HEK293 (cell line): ENCODE data around the gene ATP8A2.

Experiments used
- CTCF ChIA-PET: fragments of 350-600 bp; formaldehyde crosslinking; extraction: SDS; loops from one replicate; lab custom pipeline; 2021; ENCODE audit warnings: antibody characterized with exemption; lab: Yijun Ruan, JAX
- POLR2A ChIA-PET: fragments of 300-600 bp; formaldehyde crosslinking; extraction: SDS; loops from one replicate; lab custom pipeline; 2020; ENCODE audit warnings: antibody characterized with exemption, inconsistent platforms; lab: Yijun Ruan, JAX
- H3K27ac ChIP-seq: fragments of 200-500 bp; sonication (Bioruptor generic); 2 replicates; pipeline ENCODE4 v1.5.1; 2014; ENCODE audit warnings: low read depth, low read length, control low read depth, inconsistent platforms; ENCODE audit errors: extremely low read depth
- H3K36me3 ChIP-seq, 2 experiments: fragments of 200-500 bp in 1 of 2; sonication (Bioruptor generic) in 1 of 2; 1 replicate in 1 of 2; 2 replicates in 1 of 2; pipeline ENCODE4 v1.5.1; 2014 to 2017; ENCODE audit warnings: inconsistent platforms in 2 of 2, low read length in 2 of 2; ENCODE audit not compliant: control insufficient read depth in 2 of 2, insufficient read depth in 1 of 2
- H3K4me1 ChIP-seq: fragments of 200-500 bp; sonication (Bioruptor generic); 2 replicates; pipeline ENCODE4 v1.5.1; 2014; ENCODE audit warnings: mild to moderate bottlenecking, low read length, inconsistent platforms; ENCODE audit not compliant: control insufficient read depth, insufficient read depth
- H3K4me3 ChIP-seq: 2 replicates; pipeline ENCODE4 v1.5.1; 2011; ENCODE audit warnings: low read depth, mild to moderate bottlenecking, control low read depth, low read length, moderate library complexity
- H3K9me3 ChIP-seq: fragments of 200-500 bp; sonication (Bioruptor generic); 2 replicates; pipeline ENCODE4 v1.5.1; 2014; ENCODE audit warnings: low read depth, low read length, inconsistent platforms; ENCODE audit not compliant: control insufficient read depth, insufficient read depth
- KLF16 ChIP-seq: fragments of 450-650 bp; formaldehyde crosslinking; IDR thresholded peaks from 2 replicates; pipeline ENCODE4 v1.5.1; 2017; ENCODE audit warnings: missing biosample characterization, missing genetic modification characterization
- MEIS1 ChIP-seq: sonication (generic); formaldehyde crosslinking; IDR thresholded peaks from 2 replicates; pipeline ENCODE4 v1.8.1; 2022; ENCODE audit warnings: missing genetic modification reagents, mild to moderate bottlenecking, borderline replicate concordance
- ZBTB21 ChIP-seq: fragments of 450-650 bp; formaldehyde crosslinking; IDR thresholded peaks from 2 replicates; pipeline ENCODE4 v1.5.1; 2017; ENCODE audit warnings: missing biosample characterization, missing genetic modification characterization
- ZBTB49 ChIP-seq: fragments of 450-650 bp; formaldehyde crosslinking; IDR thresholded peaks from 2 replicates; pipeline ENCODE4 v1.5.1; 2016; ENCODE audit warnings: missing biosample characterization, missing genetic modification characterization, low read depth
- ZBTB6 ChIP-seq: fragments of 450-650 bp; formaldehyde crosslinking; IDR thresholded peaks from 2 replicates; pipeline ENCODE4 v1.5.1; 2017; ENCODE audit warnings: missing biosample characterization, missing genetic modification characterization
- ZBTB8A ChIP-seq: fragments of 450-650 bp; formaldehyde crosslinking; IDR thresholded peaks from 2 replicates; pipeline ENCODE4 v1.5.1; 2016; ENCODE audit warnings: missing biosample characterization, missing genetic modification characterization
- ZNF138 ChIP-seq: fragments of 450-650 bp; formaldehyde crosslinking; IDR thresholded peaks from 2 replicates; pipeline ENCODE4 v1.5.1; 2016; ENCODE audit warnings: missing biosample characterization, missing genetic modification characterization, borderline replicate concordance
- ZNF311 ChIP-seq: fragments of 450-650 bp; formaldehyde crosslinking; IDR thresholded peaks from 2 replicates; pipeline ENCODE4 v1.5.1; 2017; ENCODE audit warnings: missing biosample characterization, missing genetic modification characterization, borderline replicate concordance
- ZNF366 ChIP-seq: fragments of 450-650 bp; formaldehyde crosslinking; conservative IDR thresholded peaks from 2 replicates; pipeline ENCODE4 v1.5.1; 2016; ENCODE audit warnings: missing biosample characterization, missing genetic modification characterization
- ZNF501 ChIP-seq: fragments of 450-650 bp; formaldehyde crosslinking; IDR thresholded peaks from 2 replicates; pipeline ENCODE4 v1.5.1; 2016; ENCODE audit warnings: missing biosample characterization, missing genetic modification characterization
- ZNF513 ChIP-seq: fragments of 450-650 bp; IDR thresholded peaks from 2 replicates; pipeline ENCODE4 v1.5.1; 2018; ENCODE audit warnings: missing biosample characterization, missing genetic modification characterization
- ZNF664 ChIP-seq: fragments of 450-650 bp; formaldehyde crosslinking; IDR thresholded peaks from 2 replicates; pipeline ENCODE4 v1.5.1; 2016; ENCODE audit warnings: missing biosample characterization, missing genetic modification characterization
- ZNF670 ChIP-seq: fragments of 450-650 bp; formaldehyde crosslinking; IDR thresholded peaks from 2 replicates; pipeline ENCODE4 v1.5.1; 2016; ENCODE audit warnings: missing biosample characterization, missing genetic modification characterization, low read depth
- ZNF677 ChIP-seq: fragments of 450-650 bp; IDR thresholded peaks from 2 replicates; pipeline ENCODE4 v1.5.0; 2018; ENCODE audit warnings: missing biosample characterization, mild to moderate bottlenecking, missing genetic modification characterization, moderate library complexity
- ZNF76 ChIP-seq: fragments of 450-650 bp; formaldehyde crosslinking; IDR thresholded peaks from 2 replicates; pipeline ENCODE4; 2016; ENCODE audit warnings: low read depth, missing biosample characterization, missing genetic modification characterization, borderline replicate concordance
- ZNF768 ChIP-seq: fragments of 450-650 bp; formaldehyde crosslinking; IDR thresholded peaks from 2 replicates; pipeline ENCODE4 v1.5.1; 2018; ENCODE audit warnings: missing biosample characterization, mild to moderate bottlenecking, missing genetic modification characterization
- ZNF785 ChIP-seq: fragments of 450-650 bp; formaldehyde crosslinking; IDR thresholded peaks from 2 replicates; pipeline ENCODE4 v1.5.1; 2016; ENCODE audit warnings: missing biosample characterization, missing genetic modification characterization
- TF ChIP-seq, protein P1 (sequence below): fragments of 450-650 bp; formaldehyde crosslinking; IDR thresholded peaks from 2 replicates; pipeline ENCODE4 v1.5.1; 2017; ENCODE audit warnings: missing biosample characterization, missing genetic modification characterization
- TF ChIP-seq, protein P2 (sequence below): fragments of 450-650 bp; formaldehyde crosslinking; IDR thresholded peaks from 2 replicates; pipeline ENCODE4; 2016; ENCODE audit warnings: missing biosample characterization, missing genetic modification characterization
- TF ChIP-seq, protein P3 (sequence below): fragments of 450-650 bp; formaldehyde crosslinking; conservative IDR thresholded peaks from 2 replicates; pipeline ENCODE4 v1.5.1; 2016; ENCODE audit warnings: low read depth, missing biosample characterization, missing genetic modification characterization

ATP8A2 gene

DNA sequence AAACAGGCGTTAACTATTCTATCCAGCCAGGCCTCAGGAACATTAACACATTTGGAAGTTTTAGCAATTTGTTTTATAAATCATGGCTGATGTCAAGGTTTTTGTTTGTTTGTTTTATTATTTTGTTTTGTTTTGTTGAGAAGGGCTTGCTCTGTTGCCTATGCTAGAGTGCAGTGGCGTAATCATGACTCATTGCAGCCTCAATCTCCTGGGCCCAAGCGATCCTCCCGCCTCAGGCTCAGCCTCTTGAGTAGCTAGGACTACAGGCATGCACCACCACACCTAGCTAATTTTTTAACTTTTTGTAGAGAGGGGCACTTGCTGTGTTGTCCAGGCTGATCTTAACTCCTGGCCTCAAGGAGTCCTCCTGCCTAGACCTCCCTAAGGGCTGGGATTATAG lies 42.1 kb upstream of the ATP8A2 start:
- Histone ChIP-seq H3K9me3 (no peaks in the 10 kb centered on the region), H3K4me3 (no peak overlapping the region), H3K36me3 (peaks cover 58 to 94% of the 10 kb centered on the region in 2 experiments), H3K27ac (no peak overlapping the region), H3K4me1 (no peaks in the 10 kb centered on the region)
- CTCF ChIA-PET, result interaction anchor here (1.0 kb wide), 1 partner anchor 46 kb away, joined by 5 read pairs; no protein-coding TSS in a partner anchor
- no peak for TF ChIP-seq MEIS1 (CRISPR knock-in tag)
- TF ChIP-seq ZNF501 (tag by site-specific recombination), result no peak
- TF ChIP-seq, protein P1, sequence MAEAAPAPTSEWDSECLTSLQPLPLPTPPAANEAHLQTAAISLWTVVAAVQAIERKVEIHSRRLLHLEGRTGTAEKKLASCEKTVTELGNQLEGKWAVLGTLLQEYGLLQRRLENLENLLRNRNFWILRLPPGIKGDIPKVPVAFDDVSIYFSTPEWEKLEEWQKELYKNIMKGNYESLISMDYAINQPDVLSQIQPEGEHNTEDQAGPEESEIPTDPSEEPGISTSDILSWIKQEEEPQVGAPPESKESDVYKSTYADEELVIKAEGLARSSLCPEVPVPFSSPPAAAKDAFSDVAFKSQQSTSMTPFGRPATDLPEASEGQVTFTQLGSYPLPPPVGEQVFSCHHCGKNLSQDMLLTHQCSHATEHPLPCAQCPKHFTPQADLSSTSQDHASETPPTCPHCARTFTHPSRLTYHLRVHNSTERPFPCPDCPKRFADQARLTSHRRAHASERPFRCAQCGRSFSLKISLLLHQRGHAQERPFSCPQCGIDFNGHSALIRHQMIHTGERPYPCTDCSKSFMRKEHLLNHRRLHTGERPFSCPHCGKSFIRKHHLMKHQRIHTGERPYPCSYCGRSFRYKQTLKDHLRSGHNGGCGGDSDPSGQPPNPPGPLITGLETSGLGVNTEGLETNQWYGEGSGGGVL (tag by site-specific recombination), result no peak
- TF ChIP-seq ZBTB6 (tag by site-specific recombination), result 0 out of 2 replicates have a peak, but pooled peaks have one; percentile 32
- POLR2A ChIA-PET, result no interaction called here

- CTCF ChIA-PET, result no interaction called here
Measured at GRCh38 chr13:25330541-25330940, 41.2 kb upstream of the ATP8A2 start.

DNA sequence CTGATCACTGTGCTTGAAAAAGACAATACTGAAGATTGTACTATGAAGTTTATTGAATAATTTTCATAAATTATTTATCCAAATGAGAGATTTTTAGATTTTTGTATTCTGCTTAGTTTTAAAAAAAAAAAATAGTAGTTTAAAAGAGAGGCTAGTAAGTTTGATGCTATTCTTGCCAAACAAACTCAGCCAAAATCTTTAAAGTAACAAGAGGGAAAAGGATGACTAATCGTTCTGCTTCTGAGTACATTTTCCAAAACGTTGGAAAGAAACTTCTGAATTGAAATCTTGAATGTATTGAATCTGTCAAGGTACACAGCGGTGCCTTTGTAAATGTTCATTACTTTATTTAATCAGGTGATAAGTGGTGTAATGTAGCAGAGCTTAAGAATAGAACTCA lies 35.9 kb upstream of the ATP8A2 start:
- Histone ChIP-seq H3K27ac (no peak overlapping the region), H3K9me3 (no peaks in the 10 kb centered on the region), H3K4me3 (no peak overlapping the region), H3K4me1 (no peaks in the 10 kb centered on the region), H3K36me3 (peaks cover 16 to 83% of the 10 kb centered on the region in 2 experiments; a peak in 2 of 3 replicates)
- POLR2A ChIA-PET, result no interaction called here
- CTCF ChIA-PET, result no interaction called here
- TF ChIP-seq KLF16 (no peak), ZNF366 (tag by site-specific recombination) (no peak), ZNF138 (tag by site-specific recombination) (no peak), ZNF76 (tag by site-specific recombination) (no peak), ZNF677 (tag by site-specific recombination) (no peak), ZBTB8A (tag by site-specific recombination) (no peak), ZBTB49 (tag by site-specific recombination) (no peak)
- TF ChIP-seq, protein P2, sequence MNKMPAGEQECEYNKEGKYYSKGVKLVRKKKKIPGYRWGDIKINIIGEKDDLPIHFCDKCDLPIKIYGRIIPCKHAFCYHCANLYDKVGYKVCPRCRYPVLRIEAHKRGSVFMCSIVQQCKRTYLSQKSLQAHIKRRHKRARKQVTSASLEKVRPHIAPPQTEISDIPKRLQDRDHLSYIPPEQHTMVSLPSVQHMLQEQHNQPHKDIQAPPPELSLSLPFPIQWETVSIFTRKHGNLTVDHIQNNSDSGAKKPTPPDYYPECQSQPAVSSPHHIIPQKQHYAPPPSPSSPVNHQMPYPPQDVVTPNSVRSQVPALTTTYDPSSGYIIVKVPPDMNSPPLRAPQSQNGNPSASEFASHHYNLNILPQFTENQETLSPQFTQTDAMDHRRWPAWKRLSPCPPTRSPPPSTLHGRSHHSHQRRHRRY (tag by site-specific recombination), result no peak
- TF ChIP-seq, protein P3, sequence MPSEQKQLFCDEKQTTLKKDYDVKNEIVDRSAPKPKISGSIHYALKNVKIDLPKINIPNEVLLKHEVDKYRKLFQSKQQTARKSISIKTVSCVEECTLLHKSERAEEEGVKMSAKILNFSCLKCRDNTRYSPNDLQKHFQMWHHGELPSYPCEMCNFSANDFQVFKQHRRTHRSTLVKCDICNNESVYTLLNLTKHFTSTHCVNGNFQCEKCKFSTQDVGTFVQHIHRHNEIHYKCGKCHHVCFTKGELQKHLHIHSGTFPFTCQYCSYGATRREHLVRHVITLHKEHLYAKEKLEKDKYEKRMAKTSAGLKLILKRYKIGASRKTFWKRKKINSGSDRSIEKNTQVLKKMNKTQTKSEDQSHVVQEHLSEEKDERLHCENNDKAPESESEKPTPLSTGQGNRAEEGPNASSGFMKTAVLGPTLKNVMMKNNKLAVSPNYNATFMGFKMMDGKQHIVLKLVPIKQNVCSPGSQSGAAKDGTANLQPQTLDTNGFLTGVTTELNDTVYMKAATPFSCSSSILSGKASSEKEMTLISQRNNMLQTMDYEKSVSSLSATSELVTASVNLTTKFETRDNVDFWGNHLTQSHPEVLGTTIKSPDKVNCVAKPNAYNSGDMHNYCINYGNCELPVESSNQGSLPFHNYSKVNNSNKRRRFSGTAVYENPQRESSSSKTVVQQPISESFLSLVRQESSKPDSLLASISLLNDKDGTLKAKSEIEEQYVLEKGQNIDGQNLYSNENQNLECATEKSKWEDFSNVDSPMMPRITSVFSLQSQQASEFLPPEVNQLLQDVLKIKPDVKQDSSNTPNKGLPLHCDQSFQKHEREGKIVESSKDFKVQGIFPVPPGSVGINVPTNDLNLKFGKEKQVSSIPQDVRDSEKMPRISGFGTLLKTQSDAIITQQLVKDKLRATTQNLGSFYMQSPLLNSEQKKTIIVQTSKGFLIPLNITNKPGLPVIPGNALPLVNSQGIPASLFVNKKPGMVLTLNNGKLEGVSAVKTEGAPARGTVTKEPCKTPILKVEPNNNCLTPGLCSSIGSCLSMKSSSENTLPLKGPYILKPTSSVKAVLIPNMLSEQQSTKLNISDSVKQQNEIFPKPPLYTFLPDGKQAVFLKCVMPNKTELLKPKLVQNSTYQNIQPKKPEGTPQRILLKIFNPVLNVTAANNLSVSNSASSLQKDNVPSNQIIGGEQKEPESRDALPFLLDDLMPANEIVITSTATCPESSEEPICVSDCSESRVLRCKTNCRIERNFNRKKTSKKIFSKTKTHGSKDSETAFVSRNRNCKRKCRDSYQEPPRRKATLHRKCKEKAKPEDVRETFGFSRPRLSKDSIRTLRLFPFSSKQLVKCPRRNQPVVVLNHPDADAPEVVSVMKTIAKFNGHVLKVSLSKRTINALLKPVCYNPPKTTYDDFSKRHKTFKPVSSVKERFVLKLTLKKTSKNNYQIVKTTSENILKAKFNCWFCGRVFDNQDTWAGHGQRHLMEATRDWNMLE (tag by site-specific recombination), result no peak

More at GRCh38 chr13:25330541-25330940, 41.2 kb upstream of the ATP8A2 start:
- H3K4me1 ChIP-seq, result no peaks in the 10 kb centered on the region
- no peak overlapping the region for H3K27ac ChIP-seq
- POLR2A ChIA-PET, result no interaction called here
- H3K9me3 ChIP-seq, result no peaks in the 10 kb centered on the region
- TF ChIP-seq ZNF785 (no peak), ZNF664 (tag by site-specific recombination) (no peak), ZNF311 (tag by site-specific recombination) (no peak), ZNF513 (no peak), ZNF670 (tag by site-specific recombination) (no peak), ZNF768 (tag by site-specific recombination) (no peak), ZBTB21 (tag by site-specific recombination) (no peak)
- H3K4me3 ChIP-seq, result no peak overlapping the region
- peaks cover 50 to 90% of the 10 kb centered on the region in 2 experiments for H3K36me3 ChIP-seq
